Suppressor macrophage treated with lipopolysaccharide for 4 hours (primary cell): ENCODE results near the gene BMP7.

Source experiments
- DNase-seq: peaks from one replicate; pipeline ENCODE4 v3.0.0-alpha.2; 2020

Gene BMP7

DNA sequence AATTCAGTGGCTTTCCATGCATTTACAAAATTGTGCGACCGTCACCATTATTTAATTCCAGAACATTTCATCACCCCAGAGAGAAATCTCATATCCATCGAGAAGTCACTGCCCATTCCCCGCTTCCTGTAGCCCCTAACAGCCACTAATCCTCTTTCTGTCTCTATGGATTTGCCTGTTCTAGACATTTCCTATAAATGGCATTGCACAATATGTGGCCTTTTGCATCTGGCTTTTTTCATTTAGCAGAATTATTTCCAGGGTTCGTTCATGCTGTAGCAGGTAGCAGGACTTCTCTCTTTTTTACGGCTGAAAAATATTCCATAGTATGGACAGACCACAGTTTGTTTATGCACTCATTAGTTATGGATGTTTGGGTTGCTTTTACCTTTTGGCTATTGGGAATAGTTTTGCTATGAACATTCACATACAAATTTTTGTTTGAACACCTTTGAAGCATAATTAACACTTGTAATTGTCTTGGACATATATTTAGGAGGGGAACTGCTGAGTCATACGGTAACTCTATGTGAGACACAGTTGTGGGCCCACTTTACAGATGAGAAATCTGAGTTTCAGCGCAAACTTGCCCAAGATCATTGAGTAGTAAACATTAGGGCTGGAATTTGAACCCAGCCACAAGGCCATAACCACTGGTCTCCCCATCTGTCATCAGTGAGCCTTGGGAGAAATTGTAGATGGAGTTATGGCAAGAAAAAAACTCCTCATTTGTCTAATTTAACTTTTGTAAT lies 126.9 kb downstream of the BMP7 start:
- DNase-seq, result no peak

DNA sequence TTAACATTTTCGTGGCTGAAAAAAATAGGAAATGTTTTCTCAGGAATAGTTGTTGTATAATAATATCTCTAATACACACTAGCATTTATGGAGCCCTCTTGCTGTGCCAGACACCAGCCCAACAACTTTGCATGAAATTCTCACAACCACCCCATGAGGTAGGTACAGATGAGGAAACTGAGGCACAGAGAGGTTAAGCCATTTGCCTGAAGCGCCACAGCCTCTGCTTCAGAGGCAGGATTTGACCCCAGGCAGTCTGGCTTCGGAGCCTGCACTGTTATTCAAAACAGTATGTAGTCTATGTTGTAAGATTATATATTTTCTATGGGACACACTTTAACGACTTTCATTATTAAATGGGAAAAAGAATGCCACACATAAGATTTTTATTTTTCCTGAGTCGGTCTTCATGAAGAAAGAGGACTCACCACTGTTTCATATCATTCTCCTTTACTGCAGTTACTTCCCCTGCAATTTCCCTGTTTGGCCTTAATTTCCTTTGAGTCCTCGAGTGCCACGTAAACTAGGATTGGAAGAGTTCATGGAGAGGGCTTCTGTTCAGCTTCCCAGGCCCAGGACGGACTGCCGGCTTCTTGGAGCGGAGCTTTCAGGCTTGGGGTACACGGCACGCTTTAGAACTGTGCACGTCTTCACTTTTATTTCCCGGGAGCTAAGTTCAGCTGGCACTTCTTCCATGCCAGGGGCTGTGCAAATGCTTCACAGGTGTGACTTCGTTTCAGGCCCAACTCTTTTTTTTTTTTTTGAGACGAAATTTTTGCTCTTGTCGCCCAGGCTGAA lies 128.0 kb downstream of the BMP7 start:
- no peak for DNase-seq

DNA sequence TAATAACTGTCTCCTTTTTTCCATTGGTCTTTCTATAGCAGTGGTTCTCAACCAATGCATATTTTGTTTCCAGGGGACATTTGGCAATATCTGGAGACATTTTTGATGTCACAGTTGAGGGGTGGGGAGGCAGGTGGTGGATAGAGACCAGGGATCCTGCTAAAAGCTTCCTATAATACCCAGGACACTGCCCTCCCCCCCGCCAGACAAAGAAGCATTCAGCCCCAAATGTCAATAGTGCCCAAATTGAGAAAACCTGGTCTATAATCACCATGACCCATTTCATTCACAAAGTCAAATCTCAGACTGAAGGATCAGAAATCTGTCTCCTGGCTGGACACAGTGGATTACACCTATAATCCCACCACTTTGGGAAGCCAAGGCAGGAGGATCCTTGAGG lies 128.8 kb downstream of the BMP7 start:
- no peak for DNase-seq

GRCh38 chr20:57136734-57137133 lies 129.7 kb downstream of the BMP7 start:
- no peak for DNase-seq

DNA sequence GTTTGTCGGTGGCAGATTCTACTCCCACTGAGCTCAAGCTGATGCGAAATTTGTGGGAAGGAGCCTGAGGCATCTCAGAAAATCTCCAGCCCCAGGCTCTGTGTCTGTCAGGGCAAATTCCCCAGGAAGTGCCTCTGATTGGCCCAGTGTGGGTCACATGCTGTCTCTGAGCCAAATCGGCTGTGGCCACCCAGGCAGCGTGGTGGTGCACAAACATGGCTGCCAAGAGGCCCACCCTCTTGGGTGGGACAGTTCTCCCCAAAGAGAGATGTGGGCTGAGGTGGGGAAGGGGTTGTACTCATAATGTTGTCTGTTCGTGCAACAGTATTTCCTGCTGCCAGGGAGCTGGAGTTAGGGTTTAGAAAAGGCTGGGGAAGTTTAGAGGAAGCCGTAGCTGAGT lies 130.6 kb downstream of the BMP7 start:
- DNase-seq, result no peak

DNA sequence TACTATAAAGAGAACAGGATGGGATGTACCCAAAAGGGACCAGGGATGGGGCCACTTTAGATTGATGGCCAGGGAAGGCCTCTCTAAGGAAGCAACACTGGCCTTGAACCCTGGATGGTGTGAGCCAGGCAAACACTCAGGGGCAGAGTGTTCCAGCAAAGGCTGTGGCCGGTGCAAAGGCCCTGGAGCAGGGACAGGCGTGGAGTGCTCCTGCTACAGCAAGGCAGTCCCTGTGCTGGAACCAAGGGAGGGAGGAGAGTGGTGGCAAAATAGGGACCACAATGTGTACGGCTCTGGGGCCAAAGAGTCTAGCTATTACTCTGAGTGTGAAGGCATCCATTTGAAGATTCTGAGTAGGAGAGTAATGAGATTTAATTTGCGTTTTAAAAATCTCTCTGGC lies 131.6 kb downstream of the BMP7 start:
- no peak for DNase-seq

- DNase-seq, result no peak
These were observed 132.4 kb downstream of the BMP7 start for GRCh38 chr20:57133926-57134650.

DNA sequence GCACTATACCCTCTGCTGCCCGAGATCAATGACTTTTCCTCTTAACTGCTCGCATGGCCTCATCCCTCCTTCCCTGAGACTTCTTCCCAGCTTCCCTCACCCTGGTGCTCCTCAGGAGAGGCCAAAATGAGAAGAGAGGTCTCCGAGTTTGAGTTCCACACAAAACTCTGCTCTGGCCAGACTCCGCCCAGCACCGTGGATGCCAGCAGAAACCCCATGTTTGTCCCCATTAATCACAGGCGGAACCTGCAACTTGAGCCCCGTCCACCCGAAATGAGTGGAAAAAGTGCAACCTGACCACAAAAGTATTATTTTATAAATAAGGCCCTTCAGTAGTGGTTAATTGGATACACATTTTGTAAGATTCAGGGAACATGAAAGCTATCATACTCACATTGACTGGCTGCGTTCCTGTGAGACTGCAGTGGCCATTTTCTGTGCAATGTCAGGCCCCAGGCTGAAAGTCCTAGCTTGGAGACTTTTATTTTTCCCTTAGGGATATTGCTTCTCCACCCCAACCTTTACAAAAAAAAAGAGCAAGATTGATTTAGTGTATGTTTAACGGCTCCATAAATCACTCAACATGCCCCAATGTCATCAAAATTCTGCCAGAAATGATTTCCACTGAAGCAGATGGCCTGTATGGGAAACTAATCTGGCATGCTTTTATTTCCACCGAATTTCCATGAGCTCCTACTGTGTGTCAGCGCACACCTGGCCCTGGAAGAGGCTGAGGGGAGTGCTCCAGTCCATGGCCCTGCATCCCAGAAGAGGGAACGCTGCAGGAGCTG lies 134.6 kb downstream of the BMP7 start:
- no peak for DNase-seq

DNA sequence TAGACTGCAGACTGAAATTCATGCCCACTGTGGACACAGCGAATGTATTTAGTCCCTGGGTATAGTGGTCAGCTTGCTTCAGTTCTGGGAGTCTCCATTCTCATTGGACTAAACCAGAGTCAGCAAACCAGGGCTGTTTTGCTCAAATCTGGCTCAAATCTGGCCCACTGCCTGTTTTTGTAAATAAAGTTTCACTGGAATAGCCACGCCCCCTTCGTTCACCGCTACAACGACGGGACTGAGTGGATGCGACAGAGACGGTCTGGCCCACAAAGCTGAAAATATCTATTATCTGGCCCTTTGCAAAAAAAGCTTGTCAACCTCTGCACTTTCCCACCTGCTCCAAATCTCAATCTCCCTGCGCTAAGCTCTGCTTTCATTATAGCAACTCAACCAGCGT lies 135.4 kb downstream of the BMP7 start:
- no peak for DNase-seq

DNA sequence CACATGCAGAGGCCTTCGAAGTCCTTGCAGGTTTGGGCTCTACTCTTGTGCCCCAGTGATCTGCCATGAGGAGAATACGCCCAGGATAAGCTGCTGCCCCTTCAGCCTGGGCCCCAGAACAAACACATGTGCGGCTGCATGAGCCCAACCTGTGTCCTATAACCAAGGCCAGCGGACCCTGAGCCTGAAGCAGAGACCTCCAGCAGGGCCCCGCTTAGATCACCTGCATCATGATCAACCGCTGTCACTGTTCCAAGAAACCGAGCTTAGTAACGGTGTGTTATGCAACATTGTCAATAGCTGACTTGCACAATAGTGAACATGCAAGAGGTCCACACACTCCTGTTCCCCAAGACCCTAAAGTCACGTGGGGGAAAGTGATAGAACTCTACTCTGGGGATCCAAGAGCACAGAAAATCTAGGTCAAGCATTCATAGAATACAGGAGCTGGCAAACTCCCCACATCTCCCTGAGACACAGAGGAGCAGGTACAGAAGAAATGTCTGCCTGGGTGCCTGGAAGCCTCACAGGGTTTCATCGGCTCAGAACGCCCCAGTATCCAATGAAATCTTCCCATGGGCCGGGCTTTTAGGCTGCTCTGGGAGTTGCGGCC lies 136.2 kb downstream of the BMP7 start:
- DNase-seq, result no peak

DNA sequence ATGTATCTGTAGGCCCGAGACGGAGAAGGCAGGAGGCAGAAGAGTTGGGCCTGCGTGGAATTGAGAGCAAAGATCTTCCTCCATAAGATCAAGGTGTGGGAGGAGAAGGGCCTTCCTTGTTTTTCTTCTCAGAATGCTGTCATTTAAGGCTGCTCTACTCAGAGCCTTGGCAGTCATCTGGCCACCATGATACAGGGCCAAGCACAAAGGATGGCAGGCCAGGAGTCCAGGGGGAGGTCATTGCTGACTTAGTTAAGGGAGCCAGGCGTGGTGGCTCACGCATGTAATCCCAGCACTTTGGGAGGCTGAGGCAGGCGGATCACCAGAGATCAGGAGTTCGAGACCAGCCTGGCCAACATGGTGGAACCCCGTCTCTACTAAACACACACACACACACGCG lies 137.1 kb downstream of the BMP7 start:
- DNase-seq, result no peak

GRCh38 chr20:57128044-57128757 lies 138.2 kb downstream of the BMP7 start:
- no peak for DNase-seq

GRCh38 chr20:57126481-57127092 lies 139.9 kb downstream of the BMP7 start:
- DNase-seq, result no peak

- no peak for DNase-seq
These were observed 141.5 kb downstream of the BMP7 start for GRCh38 chr20:57124800-57125517.

DNA sequence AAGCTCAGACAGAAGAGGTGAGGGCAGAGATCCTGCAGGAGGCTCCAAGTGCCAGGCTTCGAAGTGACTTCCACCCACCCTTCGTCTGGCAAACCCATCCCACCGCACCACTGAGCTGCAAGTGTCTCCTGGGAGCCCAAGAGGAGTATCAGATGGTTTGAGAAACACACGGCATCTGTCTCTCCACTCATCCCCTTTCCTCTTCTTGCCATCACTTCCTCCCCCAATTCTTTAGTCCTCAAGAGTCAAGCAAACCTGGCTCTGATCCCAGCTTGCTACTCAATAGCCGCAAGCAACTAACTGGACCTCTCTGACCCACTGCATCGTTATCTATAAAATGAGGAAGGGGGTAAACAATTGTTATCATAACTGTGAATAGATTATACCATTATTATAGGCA lies 142.1 kb downstream of the BMP7 start:
- DNase-seq, result no peak

GRCh38 chr20:57123504-57123903 lies 142.9 kb downstream of the BMP7 start:
- DNase-seq, result no peak

DNA sequence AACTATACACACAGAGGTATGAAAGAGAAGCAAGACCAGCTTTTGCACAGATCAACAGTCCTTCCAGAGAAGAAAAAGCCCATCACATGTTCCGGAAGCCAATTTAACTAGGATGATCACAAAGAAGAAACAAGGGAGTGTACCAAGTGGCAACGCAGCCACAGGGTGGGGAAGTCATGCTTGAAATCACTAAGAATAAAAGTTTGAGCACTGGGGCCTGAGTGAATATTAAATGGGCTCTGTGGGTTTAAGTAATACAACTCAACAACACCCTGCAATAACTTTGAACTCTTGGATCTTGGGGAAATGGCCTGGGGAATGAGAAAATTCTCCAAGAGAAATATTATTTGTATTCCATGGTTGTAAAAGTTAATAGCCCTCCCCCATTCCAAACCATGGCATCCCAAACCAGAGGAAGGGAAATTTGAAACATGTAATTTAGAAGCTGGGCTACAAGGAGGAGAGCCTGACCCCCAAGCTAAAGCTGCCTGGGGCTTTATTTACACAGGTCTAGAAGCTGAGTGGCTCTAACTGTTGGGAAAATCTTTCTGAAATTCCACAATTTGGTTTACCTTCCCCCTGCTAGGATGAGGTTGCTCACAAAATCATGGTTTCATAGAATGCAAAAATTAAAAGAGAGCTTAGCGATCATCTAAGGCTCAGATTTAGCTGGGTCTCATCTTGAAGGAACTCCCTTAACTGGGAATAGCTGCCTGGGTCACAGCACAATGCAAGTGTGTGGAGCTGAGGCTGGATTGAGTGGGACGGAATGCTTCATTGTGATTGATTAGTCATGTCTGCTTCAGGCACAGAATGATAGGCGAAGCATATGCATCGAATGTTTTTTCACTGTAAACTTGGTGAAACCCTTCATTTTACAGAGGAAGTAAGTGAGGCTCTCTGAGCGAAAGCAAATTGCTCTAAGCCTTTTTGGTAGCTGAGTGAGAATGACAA lies 143.6 kb downstream of the BMP7 start:
- DNase-seq, result no peak

DNA sequence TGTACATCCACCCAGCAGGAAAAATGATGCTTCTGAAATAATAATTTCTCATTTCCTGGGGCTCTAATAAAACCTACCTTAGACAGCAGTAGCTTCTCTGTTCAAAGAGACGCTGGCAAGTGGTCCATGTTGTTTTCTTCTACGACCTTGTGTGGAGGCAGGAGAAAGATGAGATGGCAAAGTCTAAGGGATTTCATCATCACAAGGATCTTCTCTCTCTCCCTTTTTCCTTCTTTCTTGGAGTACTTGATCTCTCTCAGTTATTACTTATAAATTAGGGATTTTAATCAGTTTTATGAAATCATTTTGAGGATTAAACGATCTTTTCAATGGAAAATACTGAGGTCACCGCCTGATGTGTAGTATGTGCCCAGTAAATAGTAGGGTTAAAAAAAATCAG lies 147.5 kb downstream of the BMP7 start:
- no peak for DNase-seq
